Activated T-cell treated with anti-CD3 and anti-CD28 coated beads, Interleukin-2, amount 50 U/mL, for 1 hour (primary cell): ENCODE measurements around the gene ZBTB7C.
A peak's percentile ranks its signal among the peaks of the same experiment; 100 is the strongest.

ENCODE experiments used
- DNase-seq: peaks from one replicate; pipeline ENCODE4 v3.0.0-alpha.2; 2020

The ZBTB7C gene

GRCh38 chr18:48417985-48418384 lies 8.8 kb upstream of the ZBTB7C start:
- no peak for DNase-seq

- DNase-seq = no peak
Measured at GRCh38 chr18:48413342-48413741, 4.2 kb upstream of the ZBTB7C start.

- no peak for DNase-seq
Measured at GRCh38 chr18:48412339-48412929, 3.3 kb upstream of the ZBTB7C start.

GRCh38 chr18:48410095-48410920 lies 1.1 kb upstream of the ZBTB7C start:
- peak; percentile 65 for DNase-seq

- DNase-seq = peak; percentile 19
Measured at GRCh38 chr18:48409591-48410094, 460 bp upstream of the ZBTB7C start.

GRCh38 chr18:48408111-48408726 lies 964 bp downstream of the ZBTB7C start:
- DNase-seq = no peak

- no peak for DNase-seq
Measured at GRCh38 chr18:48407358-48407757, 1.8 kb downstream of the ZBTB7C start.

GRCh38 chr18:48405978-48406377 lies 3.2 kb downstream of the ZBTB7C start:
- DNase-seq = no peak

- no peak for DNase-seq
Measured at GRCh38 chr18:48404716-48405507, 4.3 kb downstream of the ZBTB7C start.

- no peak for DNase-seq
Measured at GRCh38 chr18:48402953-48403352, 6.2 kb downstream of the ZBTB7C start.

GRCh38 chr18:48399303-48400075 lies 9.7 kb downstream of the ZBTB7C start:
- no peak for DNase-seq

GRCh38 chr18:48398074-48398473 lies 11.1 kb downstream of the ZBTB7C start:
- no peak for DNase-seq

- no peak for DNase-seq
Measured at GRCh38 chr18:48397021-48397420, 12.2 kb downstream of the ZBTB7C start.

- no peak for DNase-seq
Measured at GRCh38 chr18:48396561-48396960, 12.6 kb downstream of the ZBTB7C start.

- no peak for DNase-seq
Measured at GRCh38 chr18:48395646-48396045, 13.5 kb downstream of the ZBTB7C start.

GRCh38 chr18:48394176-48394575 lies 15.0 kb downstream of the ZBTB7C start:
- no peak for DNase-seq

GRCh38 chr18:48393776-48394175 lies 15.4 kb downstream of the ZBTB7C start:
- DNase-seq = no peak

- DNase-seq = no peak
Measured at GRCh38 chr18:48393170-48393569, 16.0 kb downstream of the ZBTB7C start.

GRCh38 chr18:48392268-48392667 lies 16.9 kb downstream of the ZBTB7C start:
- no peak for DNase-seq

- DNase-seq = no peak
Measured at GRCh38 chr18:48391868-48392267, 17.3 kb downstream of the ZBTB7C start.

- no peak for DNase-seq
Measured at GRCh38 chr18:48390641-48391040, 18.5 kb downstream of the ZBTB7C start.

GRCh38 chr18:48388478-48388877 lies 20.7 kb downstream of the ZBTB7C start:
- DNase-seq = no peak
